Loucy (cell line): ENCODE results near the gene TSPYL2.

ENCODE experiments used
- H2AFZ ChIP-seq: fragments of 200-600 bp; sonication (generic); 2 replicates; pipeline ENCODE4 v1.6.0; 2016; ENCODE audit warnings: antibody characterized with exemption, mild to moderate bottlenecking, low read length, moderate library complexity
- H3F3A ChIP-seq: fragments of 200-600 bp; 2 replicates; pipeline ENCODE4 v1.6.0; 2016; ENCODE audit warnings: antibody characterized with exemption, low read depth, mild to moderate bottlenecking
- H3K27me3 ChIP-seq: fragments of 200-600 bp; sonication (generic); 2 replicates; pipeline ENCODE4 v1.6.1; 2014; ENCODE audit warnings: low read length, mild to moderate bottlenecking; ENCODE audit not compliant: insufficient read depth, poor library complexity, severe bottlenecking
- H3K36me3 ChIP-seq: fragments of 200-600 bp; sonication (generic); 2 replicates; pipeline ENCODE4 v1.6.1; 2016; ENCODE audit warnings: low read length; ENCODE audit not compliant: insufficient read depth
- H3K4me1 ChIP-seq: fragments of 200-600 bp; sonication (generic); 2 replicates; pipeline ENCODE4 v1.5.1; 2014; ENCODE audit warnings: low read length, mild to moderate bottlenecking; ENCODE audit not compliant: insufficient read depth, poor library complexity, severe bottlenecking
- H3K4me2 ChIP-seq: fragments of 200-600 bp; sonication (generic); 2 replicates; pipeline ENCODE4 v1.6.0; 2014; ENCODE audit warnings: antibody characterized with exemption, low read length, low read depth, mild to moderate bottlenecking; ENCODE audit not compliant: poor library complexity, severe bottlenecking
- H3K4me3 ChIP-seq: fragments of 200-600 bp; sonication (generic); 2 replicates; pipeline ENCODE4 v1.5.1; 2014; ENCODE audit warnings: low read length, mild to moderate bottlenecking, mixed read lengths; ENCODE audit not compliant: poor library complexity, severe bottlenecking
- H3K79me2 ChIP-seq: fragments of 200-600 bp; sonication (generic); 2 replicates; pipeline ENCODE4 v1.6.1; 2014; ENCODE audit warnings: low read length; ENCODE audit not compliant: insufficient read depth
- H3K9ac ChIP-seq: fragments of 200-600 bp; sonication (generic); 2 replicates; pipeline ENCODE4 v1.6.0; 2014; ENCODE audit warnings: mild to moderate bottlenecking, low read depth, low read length, moderate library complexity; ENCODE audit not compliant: poor library complexity, severe bottlenecking
- H3K9me2 ChIP-seq: fragments of 200-600 bp; sonication (generic); replicated peaks from 2 replicates; pipeline ENCODE4 v1.6.1; 2016; ENCODE audit warnings: low read depth, low read length, mixed read lengths
- H3K9me3 ChIP-seq: fragments of 200-600 bp; sonication (generic); 2 replicates; pipeline ENCODE4 v1.6.1; 2014; ENCODE audit warnings: mild to moderate bottlenecking, antibody characterized with exemption, low read length, low read depth; ENCODE audit not compliant: insufficient read depth
- H4K20me1 ChIP-seq: fragments of 200-600 bp; sonication (generic); 2 replicates; pipeline ENCODE4 v1.6.0; 2014; ENCODE audit warnings: antibody characterized with exemption, low read length, mild to moderate bottlenecking; ENCODE audit not compliant: insufficient read depth, poor library complexity, severe bottlenecking
- CTCF ChIP-seq: fragments of 200-600 bp; sonication (generic); conservative IDR thresholded peaks from 2 replicates; pipeline ENCODE4 v1.5.1; 2014; ENCODE audit warnings: mild to moderate bottlenecking, antibody characterized with exemption, low read length
- EZH2phosphoT487 ChIP-seq: fragments of 200-600 bp; IDR thresholded peaks from 2 replicates; pipeline ENCODE4 v1.6.1; 2018; ENCODE audit warnings: antibody characterized with exemption, mild to moderate bottlenecking, moderate library complexity, borderline replicate concordance

Gene TSPYL2

DNA sequence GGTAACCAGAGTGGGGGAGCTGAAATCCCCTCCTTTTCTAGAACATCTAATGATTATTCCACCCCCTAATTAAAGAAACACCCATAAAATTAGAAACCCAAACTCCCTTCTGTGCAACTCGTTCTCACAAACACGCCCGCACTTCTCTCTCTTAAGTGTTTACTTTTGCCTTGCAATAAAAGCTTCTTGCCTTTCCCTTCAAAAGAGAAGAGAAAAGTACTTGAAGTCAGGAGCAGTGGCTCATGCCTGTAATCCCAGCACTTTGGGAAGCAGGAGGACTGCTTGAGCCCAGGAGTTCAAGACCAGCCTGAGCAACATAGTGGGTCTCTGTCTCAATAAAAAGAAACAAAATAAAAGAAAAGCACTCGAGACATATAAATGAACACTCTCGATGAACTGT lies 37.2 kb upstream of the TSPYL2 start:
- TF ChIP-seq EZH2phosphoT487, result no peak
- TF ChIP-seq CTCF, result no peak
- Histone ChIP-seq H4K20me1 (no peaks in the 10 kb centered on the region), H3K27me3 (no peaks in the 10 kb centered on the region), H3K79me2 (peaks cover 4% of the 10 kb centered on the region; the same call in 1 of the 2 replicates), H3F3A (no peaks in the 10 kb centered on the region), H3K4me3 (no peak overlapping the region), H3K9me2 (no peaks in the 10 kb centered on the region), H3K36me3 (no peaks in the 10 kb centered on the region), H3K4me1 (peaks cover 5% of the 10 kb centered on the region), H3K9me3 (no peaks in the 10 kb centered on the region), H3K9ac (no peak overlapping the region), H2AFZ (no peak overlapping the region), H3K4me2 (no peak overlapping the region)

DNA sequence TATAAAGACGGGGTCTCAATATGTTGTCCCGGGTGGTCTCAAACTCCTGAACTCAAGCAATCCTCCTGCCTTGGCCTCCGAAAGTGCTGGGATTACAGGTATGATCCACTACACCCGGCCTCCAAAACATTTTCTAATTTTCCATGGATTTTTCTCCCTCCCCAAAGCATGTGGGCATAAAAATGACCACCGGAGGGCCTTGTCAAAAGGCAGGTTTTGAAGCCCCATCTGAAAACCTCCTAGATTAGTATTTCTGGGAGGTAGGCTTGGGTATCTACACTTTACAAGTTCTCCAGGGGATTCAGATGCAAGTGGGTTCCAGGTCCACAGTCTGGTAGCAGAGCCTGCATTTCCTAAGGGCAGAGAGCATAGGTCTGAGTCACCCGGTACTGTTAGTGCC lies 34.9 kb upstream of the TSPYL2 start:
- Histone ChIP-seq H3K36me3 (no peaks in the 10 kb centered on the region), H3F3A (no peaks in the 10 kb centered on the region), H2AFZ (no peak overlapping the region), H3K4me1 (peaks cover 11% of the 10 kb centered on the region), H3K9me3 (no peaks in the 10 kb centered on the region), H3K27me3 (no peaks in the 10 kb centered on the region), H4K20me1 (no peaks in the 10 kb centered on the region), H3K9me2 (no peaks in the 10 kb centered on the region), H3K79me2 (peaks cover 16% of the 10 kb centered on the region; the same call in 1 of the 2 replicates), H3K4me2 (peak overlapping the region; percentile 73), H3K4me3 (peak overlapping the region; percentile 74), H3K9ac (peak overlapping the region; percentile 69)
- TF ChIP-seq EZH2phosphoT487 (no peak), CTCF (peak; percentile 36)

DNA sequence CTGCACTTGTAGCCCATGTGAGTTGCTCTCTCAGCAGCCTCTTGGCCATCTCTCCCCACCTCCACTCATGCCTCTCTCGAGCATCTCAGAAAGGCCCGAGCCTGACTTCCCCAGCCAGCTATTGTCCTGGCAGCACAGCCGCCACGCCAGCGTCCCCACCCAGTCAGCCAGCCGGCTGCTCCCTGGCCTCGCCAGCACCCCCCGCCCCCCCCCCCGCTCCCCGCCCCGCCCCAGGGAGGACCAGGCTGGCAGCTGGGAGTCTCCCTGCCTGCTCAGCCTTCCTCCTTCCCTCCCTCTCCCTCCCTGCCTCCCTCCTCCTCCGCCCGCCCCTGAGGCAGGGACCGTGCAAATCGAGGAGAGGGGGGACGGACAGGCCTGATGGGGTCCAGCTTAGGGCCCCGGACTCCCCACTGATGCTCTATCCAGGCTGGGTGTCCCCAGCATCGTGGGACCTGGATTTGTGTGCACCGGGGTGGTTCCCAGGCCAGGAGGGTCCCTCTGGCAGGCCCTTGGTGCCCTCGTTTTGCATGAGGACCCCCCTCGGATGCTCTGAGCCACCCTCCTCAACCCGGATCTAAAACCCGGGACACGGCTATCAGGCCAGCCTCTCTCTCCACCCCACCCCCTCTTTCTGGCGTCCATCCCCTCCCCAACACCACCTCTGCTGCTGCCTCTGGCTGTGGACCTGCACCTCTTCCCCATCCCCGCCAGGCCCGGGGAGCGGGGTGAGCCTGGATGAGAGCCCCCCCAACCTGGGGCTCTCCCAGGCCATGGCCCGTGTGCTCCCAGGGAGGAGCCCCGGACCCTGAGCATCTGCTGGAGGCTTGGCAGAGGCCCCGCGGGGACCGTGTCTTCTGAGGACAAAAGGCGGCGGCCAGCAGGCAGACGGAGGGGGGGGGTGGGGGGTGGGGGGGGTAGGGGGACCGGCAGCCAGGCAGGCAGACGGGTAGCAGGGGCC lies 33.7 kb upstream of the TSPYL2 start, which contains the start of gene GPR173:
Gene GPR173 (plus strand): TSS at position 621 of the 958 bp plus-strand sequence. CDS start 27,833 bp downstream, outside the sequence.
- no peaks in the 10 kb centered on the region for H3K36me3 ChIP-seq
- peaks cover 21% of the 10 kb centered on the region for H3K4me1 ChIP-seq
- peak within 1 kb of the TSS; percentile 73 for H3K4me2 ChIP-seq
- no peak for TF ChIP-seq EZH2phosphoT487
- TF ChIP-seq CTCF, result no peak
- H3F3A ChIP-seq, result no peaks in the 10 kb centered on the region
- no peaks in the 10 kb centered on the region for H3K9me3 ChIP-seq
- no peaks in the 10 kb centered on the region for H3K9me2 ChIP-seq
- H3K9ac ChIP-seq, result peak within 1 kb of the TSS; percentile 69
- no peaks in the 10 kb centered on the region for H3K27me3 ChIP-seq
- H4K20me1 ChIP-seq, result no peaks in the 10 kb centered on the region
- H3K4me3 ChIP-seq, result peak within 1 kb of the TSS; percentile 77
- peak within 1 kb of the TSS; percentile 96 for H2AFZ ChIP-seq
- H3K79me2 ChIP-seq, result peaks cover 20% of the 10 kb centered on the region; the same call in 1 of the 2 replicates
